ENCODE data around the gene BCL11B.

Gene BCL11B

GRCh38 chr14:99267837-99268781 is 3.9 kb downstream of the BCL11B start:
- DNase-seq (ENCODE audit: low spot score), result no peak

GRCh38 chr14:99267381-99267780 is 4.6 kb downstream of the BCL11B start:
- no peak for DNase-seq (ENCODE audit: low spot score)

DNA sequence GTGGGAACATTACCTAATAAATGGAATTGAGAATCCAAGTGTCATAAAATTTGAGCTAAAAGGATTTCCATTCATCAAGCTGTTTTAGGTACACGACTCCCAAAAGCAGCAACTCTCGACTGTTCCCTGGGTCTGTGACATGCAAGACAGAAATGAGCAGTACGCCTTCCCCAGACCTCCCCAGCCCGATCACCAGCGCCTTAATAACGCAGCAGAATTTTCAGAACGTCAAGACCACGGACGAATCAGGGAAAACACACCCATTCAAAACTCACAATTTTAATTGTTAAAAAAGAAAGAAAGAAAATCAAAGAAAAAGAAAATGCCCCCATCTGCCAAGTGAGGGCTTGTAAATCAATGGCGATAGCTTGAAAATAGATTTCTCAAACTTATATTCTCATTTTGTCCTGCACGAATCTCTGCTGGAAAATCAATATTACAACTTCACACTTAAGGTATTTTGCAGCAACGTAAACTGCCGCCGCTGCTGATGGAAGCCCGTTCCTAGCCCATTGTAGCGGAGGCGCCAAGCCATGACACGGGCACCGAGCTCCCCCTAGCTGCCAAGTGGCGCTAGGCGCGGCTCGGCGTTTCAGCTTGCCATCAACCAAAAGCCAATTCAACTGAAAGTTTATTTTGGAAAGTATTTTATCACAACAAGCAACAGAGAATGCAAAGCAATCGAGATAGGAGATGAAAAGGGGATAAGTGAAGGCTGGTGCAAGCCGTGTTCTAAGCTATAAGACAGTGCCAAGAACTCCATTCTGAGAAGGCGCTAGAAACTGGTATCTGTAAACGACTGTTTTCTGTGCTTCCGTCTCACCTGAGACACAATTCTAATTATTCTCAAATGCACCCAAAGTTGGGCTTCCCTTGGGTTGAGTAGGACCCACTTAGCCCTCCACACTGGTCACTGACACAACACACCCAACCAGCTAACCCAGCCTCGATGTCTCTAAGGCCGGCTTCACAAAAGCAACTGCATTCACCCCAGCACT is 5.5 kb downstream of the BCL11B start:
- peak; percentile 71 for DNase-seq (ENCODE audit: low spot score)

DNA sequence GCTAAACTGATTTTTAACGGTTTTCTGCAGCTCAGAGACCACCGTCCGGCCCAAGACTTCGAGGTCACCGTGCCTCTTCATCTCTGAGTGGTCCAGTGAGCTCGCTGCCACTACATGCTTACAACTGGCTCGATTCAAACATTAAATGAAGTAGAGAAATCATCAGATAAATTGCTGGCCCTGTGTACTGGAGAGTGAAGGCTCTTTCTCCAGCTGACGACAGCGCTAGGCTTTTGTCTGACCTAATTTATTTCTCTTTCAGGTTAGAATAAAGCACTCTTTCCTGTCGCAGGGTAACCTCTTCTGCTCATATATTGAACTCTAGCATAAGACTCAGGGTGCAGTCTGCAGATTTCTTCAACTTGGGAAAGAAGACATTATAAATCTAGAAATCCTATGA is 6.4 kb downstream of the BCL11B start:
- no peak for DNase-seq (ENCODE audit: low spot score)

GRCh38 chr14:99264691-99265450 is 7.1 kb downstream of the BCL11B start:
- no peak for DNase-seq (ENCODE audit: low spot score)

GRCh38 chr14:99263564-99264330 is 8.2 kb downstream of the BCL11B start:
- no peak for DNase-seq (ENCODE audit: low spot score)

DNA sequence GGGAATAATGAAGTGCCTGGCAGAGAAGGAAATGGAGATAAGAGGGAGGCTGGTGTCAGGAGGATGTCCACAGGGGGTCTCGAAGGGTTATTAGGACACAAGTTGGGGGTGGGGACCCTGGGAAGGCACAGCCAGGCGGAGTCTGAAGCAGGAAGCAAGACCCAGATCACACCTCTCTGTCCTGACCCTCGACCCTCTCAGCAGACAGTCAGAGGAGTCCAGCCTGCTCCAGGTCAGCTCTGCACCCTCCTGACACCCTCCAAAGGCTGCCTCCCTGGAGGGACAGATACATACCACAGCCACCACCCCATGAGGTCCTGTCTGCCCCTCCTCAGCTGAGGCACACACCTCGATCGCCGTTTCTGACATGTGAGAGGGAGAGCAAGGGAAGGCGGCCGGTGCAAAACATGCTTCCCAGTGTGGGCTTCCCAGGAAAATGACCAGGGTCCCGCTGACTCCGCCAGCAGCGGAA is 9.0 kb downstream of the BCL11B start:
- no peak for DNase-seq (ENCODE audit: low spot score)

- DNase-seq (ENCODE audit: low spot score), result no peak
Observed at GRCh38 chr14:99261912-99262787, 9.8 kb downstream of the BCL11B start.

- no peak for DNase-seq (ENCODE audit: low spot score)
Observed at GRCh38 chr14:99260587-99261551, 11.1 kb downstream of the BCL11B start.

DNA sequence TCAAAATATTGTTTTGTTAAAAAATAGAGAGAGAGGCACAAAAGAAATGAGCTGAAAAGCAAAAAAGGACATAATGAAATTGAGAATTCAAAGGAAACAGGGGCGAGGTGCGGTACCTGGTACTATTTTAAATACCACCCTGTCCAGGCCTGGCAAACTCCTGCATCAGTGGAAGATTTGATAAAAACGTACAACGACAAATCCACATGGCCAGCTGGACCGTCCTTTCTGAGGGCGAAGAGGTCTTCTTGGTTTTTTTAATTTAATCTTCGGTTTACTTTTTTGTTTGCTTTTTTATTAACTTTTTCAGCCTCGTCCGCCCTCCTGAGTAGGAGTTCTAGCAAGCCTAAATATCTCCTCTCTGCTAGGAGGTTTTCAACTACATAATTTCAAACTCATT is 11.9 kb downstream of the BCL11B start:
- DNase-seq (ENCODE audit: low spot score), result no peak

DNA sequence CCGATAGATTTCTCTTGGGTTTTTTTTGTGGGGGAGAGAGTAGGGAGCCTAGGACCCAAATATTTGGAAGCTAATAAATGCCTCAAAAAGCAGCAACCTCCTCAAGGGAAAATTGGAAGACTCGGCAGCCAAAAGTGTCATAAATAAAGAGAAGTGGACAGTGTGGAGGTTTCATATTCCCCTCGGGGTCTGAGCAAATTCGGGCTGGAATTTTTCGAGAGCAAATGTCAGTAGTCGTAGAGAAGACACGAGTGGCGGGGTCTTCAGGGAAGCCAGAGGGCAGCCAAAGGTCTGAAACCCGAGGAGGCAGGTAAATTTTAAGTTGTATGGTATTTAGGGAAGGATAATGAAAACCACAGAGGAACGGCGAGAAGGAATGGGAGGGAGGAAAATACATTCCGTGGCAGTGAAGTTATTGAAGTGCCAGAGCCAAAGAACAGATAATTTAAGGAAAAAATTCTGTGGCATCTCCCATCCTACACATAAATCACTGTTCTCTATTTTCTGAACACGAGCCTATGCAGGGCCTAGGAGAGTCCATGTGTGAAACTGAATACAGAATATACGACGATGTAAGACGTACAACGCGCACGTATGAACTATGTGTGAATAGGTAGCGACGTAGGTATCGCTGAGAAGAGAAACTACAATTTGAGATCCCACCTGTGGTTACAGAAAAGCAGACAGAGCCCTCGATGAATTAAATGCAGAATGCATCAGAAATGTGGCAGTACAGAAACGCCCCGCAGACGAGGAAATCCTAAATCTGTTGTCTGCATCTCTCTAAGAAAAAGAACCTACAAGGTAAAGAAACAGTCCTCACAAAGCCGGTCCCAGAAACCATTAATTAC is 12.9 kb downstream of the BCL11B start:
- no peak for DNase-seq (ENCODE audit: low spot score)

GRCh38 chr14:99258341-99258861 is 13.6 kb downstream of the BCL11B start:
- DNase-seq (ENCODE audit: low spot score), result no peak

- no peak for DNase-seq (ENCODE audit: low spot score)
Observed at GRCh38 chr14:99257673-99258221, 14.2 kb downstream of the BCL11B start.

DNA sequence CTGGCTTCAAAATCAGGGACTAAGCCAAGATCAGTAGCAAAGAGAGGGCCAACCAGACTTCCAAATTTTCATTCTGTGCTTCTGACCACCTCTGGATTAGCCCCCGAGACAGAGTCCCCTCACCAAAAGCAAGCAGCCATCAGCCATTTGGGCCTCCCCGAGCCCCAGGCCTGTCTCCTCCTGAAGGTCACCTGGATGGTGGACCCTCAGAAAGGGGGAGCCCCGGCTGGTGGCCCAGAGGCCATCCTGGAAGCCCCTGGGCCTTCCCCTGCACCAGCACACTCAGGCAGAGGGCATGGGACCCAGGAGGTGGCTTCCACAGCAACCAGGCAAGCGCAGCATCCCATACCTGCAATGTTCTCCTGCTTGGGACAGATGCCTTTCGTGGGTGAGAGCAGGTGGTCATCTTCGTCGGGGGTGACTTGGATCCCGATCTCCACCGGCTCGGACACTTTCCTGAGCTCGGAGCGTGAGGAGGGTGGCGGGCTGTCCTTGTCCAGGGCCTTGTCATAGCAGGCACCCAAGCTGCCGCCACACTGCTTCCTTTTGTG is 14.8 kb downstream of the BCL11B start:
- DNase-seq (ENCODE audit: low spot score), result no peak

DNA sequence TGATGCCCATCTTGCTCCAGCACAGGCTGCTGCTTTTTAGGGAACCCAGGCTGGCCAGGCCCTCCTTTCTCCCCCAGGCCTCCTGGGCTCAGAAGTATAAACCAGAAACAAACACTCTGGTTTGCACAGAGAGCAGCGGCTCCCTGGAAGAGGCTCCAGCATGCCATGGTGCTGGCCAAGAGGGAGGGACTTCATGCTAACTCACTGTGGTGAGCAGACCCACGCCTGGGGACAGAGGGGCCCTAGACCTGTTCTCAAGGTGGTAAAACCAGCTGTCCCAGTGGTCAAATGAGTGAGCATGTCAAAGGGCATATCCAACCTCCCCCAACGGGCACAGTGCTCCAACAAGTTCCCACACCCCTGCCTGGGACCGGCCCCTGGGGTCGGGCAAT is 15.5 kb downstream of the BCL11B start:
- DNase-seq (ENCODE audit: low spot score), result no peak

DNA sequence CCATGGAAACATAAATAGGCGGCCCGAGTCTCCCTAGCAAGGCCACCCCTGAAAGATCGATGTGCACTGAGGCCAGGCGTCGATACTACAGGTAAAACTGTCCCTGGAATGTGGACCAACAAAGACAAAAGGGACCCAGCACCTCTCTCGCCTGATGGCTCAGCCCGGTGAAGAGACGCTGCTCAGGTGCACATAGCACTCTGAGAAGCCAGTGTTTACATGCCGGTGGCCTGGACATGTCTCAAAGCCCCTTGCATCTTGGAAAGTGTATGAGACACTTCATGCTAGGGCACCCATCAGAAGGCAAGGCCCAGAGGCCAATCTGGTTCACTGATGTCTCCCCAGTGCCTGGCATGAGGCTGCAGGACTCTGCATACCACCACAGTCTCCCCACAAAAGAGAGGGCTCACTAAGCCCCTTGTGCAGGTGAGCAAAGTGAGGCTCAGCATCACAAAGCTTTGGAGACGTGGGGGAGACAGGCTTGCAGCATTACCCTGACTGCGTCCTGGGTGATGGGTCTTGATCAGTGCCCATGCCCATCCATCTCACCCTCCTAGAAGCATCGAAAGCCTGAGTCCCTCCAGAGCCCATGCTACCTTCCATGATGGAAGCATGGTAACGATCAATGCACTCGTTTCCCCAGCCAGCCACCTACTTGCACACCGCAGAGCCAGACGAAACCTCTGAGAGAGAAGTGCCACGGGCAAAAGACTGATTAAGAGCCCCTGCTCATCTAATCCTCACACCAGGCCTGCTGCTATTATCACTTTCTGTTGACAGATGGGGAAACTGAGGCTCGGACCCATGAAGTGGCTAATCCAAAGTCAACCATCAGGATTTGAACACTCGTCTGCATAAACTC is 16.1 kb downstream of the BCL11B start:
- no peak for DNase-seq (ENCODE audit: low spot score)

Data from NAMALWA (cell line).